Measurements from ENCODE around the gene PFDN5. TPM values are rescaled to one million over a fixed set of nuclear protein-coding genes. Genes with fewer than 3 reads are reported as not detected.

Gene PFDN5
- total and polyA plus RNA-seq, 2 experiments from 2014 or later = 199 to 567 TPM

GRCh38 chr12:53252349-53252916, 42.9 kb upstream of the PFDN5 start (continued):
- TF ChIP-seq CTCF (conservative IDR thresholded peaks at IDR 0.05; ENCODE audit: low read depth in 2 of 2) = no peak
- no peak for TF ChIP-seq ETS1 (IDR thresholded peaks at IDR 0.05)

GRCh38 chr12:53253298-53253697, 42.0 kb upstream of the PFDN5 start:
- H3K9me2 ChIP-seq (ENCODE audit: insufficient read depth) = no peaks in the 10 kb centered on the region
- DNase-seq (ENCODE audit: low spot score) (no peak), ATAC-seq (no peak)
- H3K4me1 ChIP-seq (ENCODE audit: insufficient read depth) = peaks cover 12% of the 10 kb centered on the region
- Mint-ChIP-seq H3K27me3 (ENCODE audit: insufficient read depth, low read depth, poor library complexity) (peaks cover 21% of the 10 kb centered on the region), H3K36me3 (ENCODE audit: low read depth) (peaks cover 6% of the 10 kb centered on the region; the same call in 1 of the 3 replicates), H3K27ac (no peak overlapping the region), H3K9me3 (no peaks in the 10 kb centered on the region; the same call in 2 of the 3 replicates), H3K4me1 (peaks cover 20% of the 10 kb centered on the region), H3K4me3 (peak overlapping the region; percentile 96)
- peak overlapping the region; percentile 94; the same call in 1 of the 2 replicates for H3K4me3 ChIP-seq
- no peak overlapping the region for H3K27ac ChIP-seq (ENCODE audit: low read depth)
- H3K27me3 ChIP-seq (ENCODE audit: insufficient read depth) = no peaks in the 10 kb centered on the region
- peak overlapping the region; percentile 93; the same call in 1 of the 2 replicates for H3K4me2 ChIP-seq
- H4K20me1 ChIP-seq (replicated peaks; ENCODE audit: insufficient read depth) = no peaks in the 10 kb centered on the region
- H3K79me2 ChIP-seq (replicated peaks; ENCODE audit: insufficient read depth) = peaks cover 4% of the 10 kb centered on the region; the same call in 1 of the 2 replicates
- H3F3A ChIP-seq (replicated peaks; ENCODE audit: low read depth) = peaks cover 13% of the 10 kb centered on the region
- no peak overlapping the region for H2AFZ ChIP-seq
- no peaks in the 10 kb centered on the region for H3K36me3 ChIP-seq (ENCODE audit: insufficient read depth)
- no peak for TF ChIP-seq ZNF462 (CRISPR knock-in tag; IDR thresholded peaks at IDR 0.05)
- TF ChIP-seq ZNF114 (CRISPR knock-in tag; IDR thresholded peaks at IDR 0.05) = no peak
- TF ChIP-seq ETS1 (IDR thresholded peaks at IDR 0.05) = no peak
- TF ChIP-seq JUNB (IDR thresholded peaks at IDR 0.05; ENCODE audit: unreplicated experiment) = no peak
- TF ChIP-seq EZH2 (IDR thresholded peaks at IDR 0.05; ENCODE audit: low read depth, unreplicated experiment) = no peak
- TF ChIP-seq CREB1 (CRISPR knock-in tag; IDR thresholded peaks at IDR 0.05; ENCODE audit: low read depth) = no peak
- no peak for TF ChIP-seq ZNF331 (CRISPR knock-in tag; IDR thresholded peaks at IDR 0.05; ENCODE audit: low read depth)
- TF ChIP-seq NANOG (IDR thresholded peaks at IDR 0.05; ENCODE audit: borderline replicate concordance) = no peak
- TF ChIP-seq POLR2AphosphoS5 (IDR thresholded peaks at IDR 0.05; ENCODE audit: low read depth) = no peak
- TF ChIP-seq STAT1 (IDR thresholded peaks at IDR 0.05; ENCODE audit: unreplicated experiment) = no peak
- TF ChIP-seq CTCF (conservative IDR thresholded peaks at IDR 0.05; ENCODE audit: low read depth in 2 of 2) = no peak

All from GM23338 (cell line).